ENCODE results near the gene PEX5.

PEX5 gene

DNA sequence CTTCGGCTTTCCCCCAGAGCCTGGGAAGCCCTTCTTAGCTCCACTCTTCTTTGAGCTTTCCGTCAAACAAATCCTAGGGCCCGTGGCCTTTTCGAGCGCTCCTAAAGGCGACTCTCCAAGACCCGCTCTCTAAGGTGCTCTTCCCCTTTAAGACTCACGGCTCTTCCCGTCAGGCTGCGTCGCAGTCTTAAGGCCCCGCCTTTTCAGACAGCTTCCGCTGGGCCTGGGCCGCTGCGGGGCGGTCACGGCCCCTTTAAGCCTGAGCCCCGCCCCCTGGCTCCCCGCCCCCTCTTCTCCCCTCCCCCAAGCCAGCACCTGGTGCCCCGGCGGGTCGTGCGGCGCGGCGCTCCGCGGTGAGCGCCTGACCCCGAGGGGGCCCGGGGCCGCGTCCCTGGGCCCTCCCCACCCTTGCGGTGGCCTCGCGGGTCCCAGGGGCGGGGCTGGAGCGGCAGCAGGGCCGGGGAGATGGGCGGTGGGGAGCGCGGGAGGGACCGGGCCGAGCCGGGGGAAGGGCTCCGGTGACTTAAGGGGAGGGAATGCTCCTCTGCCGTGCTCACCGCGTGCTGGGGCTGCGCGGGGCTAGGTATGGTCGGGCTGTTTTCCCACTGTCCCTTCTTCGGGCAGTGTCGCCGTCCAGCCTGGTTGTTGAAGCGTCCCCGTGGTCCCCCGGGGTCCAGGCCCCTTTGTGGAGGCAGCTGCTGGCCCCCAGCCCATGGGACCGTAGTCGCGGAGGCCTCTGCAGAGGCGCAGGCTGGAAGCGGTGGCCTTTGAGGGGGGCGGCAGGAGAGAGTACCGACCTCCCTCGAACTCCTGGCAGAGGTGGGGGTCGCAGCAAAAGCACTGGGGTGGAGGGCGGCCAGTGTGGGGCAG is at the start of gene PEX5:
Gene PEX5 (plus strand): TSS at position 289 of the 870 bp plus-strand sequence. CDS start 692 bp downstream, outside the sequence.
- peak within 1 kb of the TSS; percentile 94 for H3K4me3 ChIP-seq (ENCODE audit: low read depth, low read length)
- no peak for TF ChIP-seq CTCF (IDR thresholded peaks at IDR 0.05; ENCODE audit: borderline replicate concordance, insufficient read depth, low read depth, low read length)

GRCh38 chr12:7141351-7142005 is 48.0 kb upstream of the PEX5 start:
- no peak overlapping the region for H3K4me3 ChIP-seq (ENCODE audit: low read depth, low read length)
- no peak for TF ChIP-seq CTCF (IDR thresholded peaks at IDR 0.05; ENCODE audit: borderline replicate concordance, insufficient read depth, low read depth, low read length)

DNA sequence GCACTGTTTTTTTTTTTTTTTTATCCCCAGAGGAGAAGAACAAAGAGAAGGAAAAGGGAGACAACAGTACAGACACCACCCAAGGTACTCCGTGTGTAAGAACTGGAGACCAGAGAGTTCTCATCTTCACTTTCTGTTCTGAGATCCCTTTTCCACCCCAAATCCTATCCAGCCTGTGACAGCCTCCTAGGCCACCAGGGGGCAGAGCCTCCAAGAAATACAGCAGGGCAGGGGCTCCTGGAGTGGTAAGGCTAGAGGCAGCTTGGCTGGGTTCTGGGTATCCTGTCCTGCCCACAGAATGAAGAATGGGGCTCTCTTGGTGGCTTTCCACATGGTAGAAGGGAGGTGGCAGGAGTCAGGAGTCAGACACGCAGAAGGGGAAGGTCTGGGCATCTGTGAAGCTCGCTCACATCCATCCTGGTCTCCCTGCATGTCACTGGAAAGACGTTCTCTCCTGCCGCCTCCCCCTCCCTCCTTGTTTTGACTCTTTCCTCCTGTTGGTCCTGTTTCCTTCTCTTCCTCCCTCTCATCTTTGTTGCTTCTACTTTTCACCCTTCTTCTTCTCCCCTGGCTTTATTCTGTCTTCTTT is 47.3 kb upstream of the PEX5 start:
- H3K4me3 ChIP-seq (ENCODE audit: low read depth, low read length), result no peak overlapping the region
- peak; percentile 72 for TF ChIP-seq CTCF (IDR thresholded peaks at IDR 0.05; ENCODE audit: borderline replicate concordance, insufficient read depth, low read depth, low read length)

- TF ChIP-seq CTCF (IDR thresholded peaks at IDR 0.05; ENCODE audit: borderline replicate concordance, insufficient read depth, low read depth, low read length), result no peak
- H3K4me3 ChIP-seq (ENCODE audit: low read depth, low read length), result no peak overlapping the region
These were observed 46.5 kb upstream of the PEX5 start for GRCh38 chr12:7142809-7143465.

GRCh38 chr12:7143564-7143963 is 45.9 kb upstream of the PEX5 start:
- no peak for TF ChIP-seq CTCF (IDR thresholded peaks at IDR 0.05; ENCODE audit: borderline replicate concordance, insufficient read depth, low read depth, low read length)
- H3K4me3 ChIP-seq (ENCODE audit: low read depth, low read length), result no peak overlapping the region

DNA sequence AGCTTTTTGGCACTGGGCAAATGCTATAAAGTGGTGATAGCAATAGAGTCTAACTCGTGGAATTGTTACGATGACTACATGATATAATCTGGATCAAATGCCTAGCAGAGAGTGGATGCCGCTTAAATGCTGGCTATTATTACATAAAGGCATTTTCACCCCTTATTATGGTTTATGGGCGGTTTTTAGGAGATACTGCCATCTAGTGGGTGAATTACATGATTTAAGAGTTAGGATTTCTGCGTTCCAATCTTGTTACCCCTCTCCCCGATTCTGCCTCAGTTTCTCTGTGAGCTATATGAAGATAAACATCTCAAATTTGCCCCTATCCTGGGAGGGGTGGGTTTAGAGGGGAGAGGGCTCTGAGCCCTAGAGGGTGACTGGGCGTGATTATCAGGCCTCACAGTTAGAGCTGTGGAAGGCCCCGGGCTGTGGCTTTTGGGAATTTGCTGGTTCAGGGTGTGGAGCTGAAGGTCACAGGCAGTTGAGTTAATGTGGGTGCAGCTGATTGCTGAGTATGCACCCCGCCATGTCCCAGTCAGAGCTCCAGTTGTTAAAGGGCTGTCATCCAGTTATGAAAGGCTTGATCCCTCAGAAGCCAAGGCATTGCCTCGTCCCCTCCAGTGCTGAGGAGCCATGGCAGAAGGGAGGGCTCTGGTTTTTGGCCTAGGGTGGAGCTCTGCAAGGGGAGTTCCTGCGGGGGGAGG is 44.9 kb upstream of the PEX5 start:
- H3K4me3 ChIP-seq (ENCODE audit: low read depth, low read length), result no peak overlapping the region
- TF ChIP-seq CTCF (IDR thresholded peaks at IDR 0.05; ENCODE audit: borderline replicate concordance, insufficient read depth, low read depth, low read length), result peak; percentile 21; the same call in 1 of the 2 replicates

Data from GM12875 (cell line).